ENCODE measurements around the gene ALDH1A2.

GRCh38 chr15:58109419-58109818, 43.9 kb upstream of the ALDH1A2 start:
- TF ChIP-seq ZNF274 (IDR thresholded peaks at IDR 0.05; ENCODE audit: low read depth, low read length) (no peak), SUZ12 (IDR thresholded peaks at IDR 0.05; ENCODE audit: extremely low read depth, insufficient read depth, insufficient read length) (no peak), YY1 (IDR thresholded peaks at IDR 0.05; ENCODE audit: insufficient read depth, insufficient read length) (no peak)
